GM12874 (cell line): ENCODE measurements around the gene ZNF827.

Source experiments
- TF ChIP-seq, protein P1 (sequence below): IDR thresholded peaks from 2 replicates; pipeline ENCODE4 v1.5.1; 2011; ENCODE audit warnings: low read depth, mild to moderate bottlenecking, control low read depth, low read length, moderate library complexity; ENCODE audit not compliant: insufficient read depth

ZNF827 gene

DNA sequence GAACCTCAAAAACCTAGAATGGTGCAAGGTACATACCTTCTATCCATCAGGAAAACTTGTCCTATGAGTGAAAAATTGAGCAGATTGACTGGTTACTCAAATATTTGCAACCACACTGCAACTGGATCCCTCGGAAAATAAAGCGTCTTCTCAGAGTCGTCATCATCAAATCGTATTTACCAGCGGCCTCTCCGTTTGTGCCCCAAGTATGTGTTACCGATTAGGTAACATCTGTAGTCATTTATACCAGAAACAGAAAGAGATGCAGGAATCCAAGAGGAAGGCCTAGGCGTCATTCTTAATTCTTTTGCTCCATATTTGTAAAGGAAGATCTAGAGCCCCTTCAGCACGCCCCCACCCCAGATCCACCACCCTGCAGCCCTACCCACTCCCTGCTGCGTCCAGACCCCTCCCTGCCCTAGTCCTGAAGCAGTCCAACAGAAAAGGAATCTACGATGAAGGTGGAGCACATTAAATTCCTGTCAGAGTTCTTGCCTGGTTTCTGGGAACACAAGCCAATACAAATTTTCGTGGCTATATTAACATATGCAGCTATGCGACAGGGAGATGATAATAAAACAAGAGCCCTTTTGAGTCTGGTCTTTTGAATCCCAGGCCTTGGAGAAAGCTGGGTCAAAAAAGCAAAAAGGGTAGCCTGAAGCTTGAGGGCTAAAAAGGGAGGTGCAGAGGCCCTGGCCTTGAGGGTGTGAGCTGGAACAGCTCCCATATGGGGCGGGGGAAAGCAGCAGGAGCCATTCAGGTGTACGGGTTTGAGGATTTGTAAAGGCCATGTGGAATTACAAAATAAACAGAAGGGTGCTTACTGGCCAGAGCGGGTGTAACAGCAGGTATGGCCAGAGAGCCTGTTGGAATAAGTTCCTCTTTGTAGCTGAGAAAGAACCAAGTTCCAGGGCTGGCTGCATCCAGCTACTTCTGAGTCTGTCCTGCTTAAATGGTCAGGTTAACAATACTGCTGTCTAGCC is 77.0 kb downstream of the ZNF827 start:
- TF ChIP-seq, protein P1, sequence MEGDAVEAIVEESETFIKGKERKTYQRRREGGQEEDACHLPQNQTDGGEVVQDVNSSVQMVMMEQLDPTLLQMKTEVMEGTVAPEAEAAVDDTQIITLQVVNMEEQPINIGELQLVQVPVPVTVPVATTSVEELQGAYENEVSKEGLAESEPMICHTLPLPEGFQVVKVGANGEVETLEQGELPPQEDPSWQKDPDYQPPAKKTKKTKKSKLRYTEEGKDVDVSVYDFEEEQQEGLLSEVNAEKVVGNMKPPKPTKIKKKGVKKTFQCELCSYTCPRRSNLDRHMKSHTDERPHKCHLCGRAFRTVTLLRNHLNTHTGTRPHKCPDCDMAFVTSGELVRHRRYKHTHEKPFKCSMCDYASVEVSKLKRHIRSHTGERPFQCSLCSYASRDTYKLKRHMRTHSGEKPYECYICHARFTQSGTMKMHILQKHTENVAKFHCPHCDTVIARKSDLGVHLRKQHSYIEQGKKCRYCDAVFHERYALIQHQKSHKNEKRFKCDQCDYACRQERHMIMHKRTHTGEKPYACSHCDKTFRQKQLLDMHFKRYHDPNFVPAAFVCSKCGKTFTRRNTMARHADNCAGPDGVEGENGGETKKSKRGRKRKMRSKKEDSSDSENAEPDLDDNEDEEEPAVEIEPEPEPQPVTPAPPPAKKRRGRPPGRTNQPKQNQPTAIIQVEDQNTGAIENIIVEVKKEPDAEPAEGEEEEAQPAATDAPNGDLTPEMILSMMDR = no peak

DNA sequence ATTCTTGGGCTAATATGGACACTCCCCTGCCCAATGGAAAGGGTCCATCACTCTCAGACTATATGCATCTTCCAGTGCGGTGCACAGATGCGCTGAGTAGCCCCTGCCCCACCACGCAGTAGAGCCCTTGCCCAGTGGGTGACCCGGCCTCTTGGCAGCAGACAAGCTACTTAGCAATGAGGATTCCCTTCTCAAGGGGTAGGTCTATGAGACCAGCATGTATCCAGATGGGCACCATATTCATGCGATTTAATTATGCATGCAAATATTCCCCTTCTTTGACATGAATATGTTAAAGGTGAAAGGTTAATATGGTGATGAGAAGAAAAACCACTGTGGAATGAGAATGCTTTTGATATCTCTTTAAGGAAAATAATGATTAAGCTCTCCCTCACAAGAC is 77.7 kb downstream of the ZNF827 start:
- TF ChIP-seq, protein P1 = no peak

DNA sequence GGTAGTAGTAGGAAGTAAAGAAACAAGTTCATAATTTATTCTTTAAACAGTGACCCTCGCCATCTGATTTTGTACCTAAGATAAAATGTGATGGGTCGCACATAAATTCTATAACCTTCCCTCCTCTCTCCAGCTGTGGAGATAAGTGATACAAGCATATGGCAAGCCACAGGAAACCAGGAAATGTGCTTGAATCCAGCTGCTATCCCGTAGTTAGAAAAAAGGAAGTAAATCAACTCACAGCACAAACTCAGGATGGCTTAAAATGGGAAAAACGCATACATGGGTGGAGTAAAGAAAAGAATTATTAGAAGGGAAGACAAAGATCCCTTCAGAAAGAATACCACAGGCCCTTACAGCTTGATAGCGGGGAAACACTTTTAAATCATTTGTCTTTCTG is 78.2 kb downstream of the ZNF827 start:
- TF ChIP-seq, protein P1 = no peak

DNA sequence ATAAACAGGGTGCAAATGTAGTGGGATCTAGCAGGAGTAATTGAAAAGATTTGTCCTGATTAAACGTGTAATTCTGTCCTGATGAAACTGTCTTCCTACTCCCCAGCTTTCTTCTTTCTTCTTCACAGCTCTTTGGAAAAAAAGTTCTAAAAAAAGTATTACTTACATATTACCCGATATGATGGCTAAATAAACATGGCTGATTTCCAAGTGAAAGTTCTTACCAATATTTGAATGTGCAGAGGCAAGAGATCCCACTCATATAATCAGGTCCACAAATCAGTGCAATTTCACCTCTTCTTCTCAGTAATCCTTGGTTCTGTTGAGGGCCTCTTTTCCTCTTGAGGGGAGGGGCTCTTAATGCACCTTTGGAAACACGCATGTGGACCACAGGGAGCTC is 78.7 kb downstream of the ZNF827 start:
- TF ChIP-seq, protein P1 = no peak

DNA sequence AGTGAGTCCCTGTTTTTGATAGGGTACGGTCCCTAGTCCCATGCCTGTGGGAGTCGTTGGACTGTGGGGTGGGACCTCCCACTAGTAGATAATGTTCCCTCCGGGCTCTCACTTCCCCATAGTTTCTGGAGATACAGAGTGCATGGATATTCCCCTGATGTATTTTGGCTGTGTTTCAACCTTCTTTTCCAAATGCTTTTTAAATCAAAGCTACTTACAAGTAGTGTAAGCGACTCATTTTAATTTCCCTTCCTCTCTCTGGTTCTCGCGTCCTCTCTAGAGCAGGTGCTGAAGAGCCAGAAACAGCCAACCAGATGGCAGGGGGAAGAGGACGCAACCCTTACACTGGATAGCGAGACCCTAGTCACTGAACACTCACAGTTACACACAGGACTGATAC is 79.2 kb downstream of the ZNF827 start:
- TF ChIP-seq, protein P1 = no peak

DNA sequence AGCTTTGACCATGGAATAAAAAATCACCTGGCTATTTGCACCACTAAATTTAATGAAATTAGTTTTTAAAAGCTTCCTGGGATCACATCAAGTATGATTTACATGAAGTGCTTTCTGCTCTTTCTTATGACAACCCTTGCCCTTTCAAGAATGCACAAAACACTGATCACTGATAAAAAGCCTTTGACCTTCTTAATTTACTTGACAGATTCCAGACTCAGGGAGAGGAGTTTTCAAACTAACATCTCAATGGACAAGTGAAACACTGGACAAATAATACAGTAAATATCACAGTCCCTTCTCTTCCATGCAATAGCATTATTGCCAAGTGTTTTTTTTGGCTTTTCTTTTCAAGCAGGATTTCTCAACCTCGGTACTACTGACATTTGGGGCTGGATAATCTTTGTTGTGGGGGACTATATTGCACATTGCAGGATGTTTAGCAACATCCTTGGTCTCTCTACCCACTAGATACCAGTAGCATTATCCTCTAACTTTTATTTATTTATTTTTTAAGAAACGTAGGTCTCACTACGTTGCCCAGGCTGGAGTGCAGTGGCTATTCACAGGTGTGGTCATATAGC is 86.3 kb downstream of the ZNF827 start:
- TF ChIP-seq, protein P1 = no peak

DNA sequence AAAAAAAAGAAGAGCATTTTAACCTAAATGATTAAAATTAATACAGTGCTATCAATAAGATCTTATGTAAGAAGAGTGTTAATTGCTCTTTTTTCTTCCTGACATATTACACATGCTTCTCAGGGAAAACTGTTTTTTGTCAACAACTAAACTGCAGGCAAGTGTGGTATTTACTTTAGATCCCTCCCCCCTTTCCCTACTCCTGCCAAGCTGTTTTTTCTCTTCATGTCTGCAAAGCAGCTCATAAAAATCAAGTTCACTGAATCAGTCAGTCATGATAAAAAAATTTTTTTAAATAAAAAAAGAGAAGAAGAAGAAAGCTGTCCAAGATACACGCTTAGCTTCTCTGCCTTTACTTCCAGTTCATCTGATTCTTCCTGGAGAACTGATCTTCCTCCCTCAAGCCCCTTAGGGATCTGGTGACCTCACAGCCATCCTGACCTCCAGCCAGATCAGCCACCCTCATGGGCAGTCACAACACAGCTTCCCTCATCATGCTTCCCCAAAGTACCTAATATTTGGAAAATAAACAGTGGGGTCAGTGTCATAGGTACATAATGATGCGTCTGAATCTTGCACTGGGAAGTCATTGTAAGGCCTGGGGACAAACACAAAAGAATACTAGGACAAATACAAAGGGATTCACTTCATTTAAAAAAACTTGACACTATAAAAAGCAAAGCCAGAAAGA is 87.0 kb downstream of the ZNF827 start:
- TF ChIP-seq, protein P1 = no peak
